GM23338 (cell line): ENCODE measurements around the gene CCDC152. TPM values are rescaled to one million over a fixed set of nuclear protein-coding genes. Genes with fewer than 3 reads are reported as not detected.

Experiments
- ATAC-seq: fragments of 200-7000 bp; cut with Tn5 transposase; 3 replicates; pipeline ENCODE4 v1.9.1; 2020
- DNase-seq: peaks from one replicate; pipeline ENCODE4 v3.0.0-alpha.2; 2015; ENCODE audit warnings: low spot score
- H2AFZ ChIP-seq: fragments of 200-600 bp; sonication (generic); 2 replicates; pipeline ENCODE4 v1.8.0; 2016; ENCODE audit warnings: antibody characterized with exemption, mild to moderate bottlenecking, moderate library complexity
- H3F3A ChIP-seq: fragments of 200-600 bp; sonication (generic); replicated peaks from 2 replicates; pipeline ENCODE4 v1.8.0; 2017; ENCODE audit warnings: antibody characterized with exemption, mixed run types, low read depth
- H3K27ac ChIP-seq: fragments of 200-600 bp; sonication (generic); 2 replicates; pipeline ENCODE4 v1.6.1; 2016; ENCODE audit warnings: low read depth
- H3K27me3 ChIP-seq: fragments of 200-600 bp; sonication (generic); 2 replicates; pipeline ENCODE4 v1.8.0; 2016; ENCODE audit warnings: mild to moderate bottlenecking, mixed run types, moderate library complexity; ENCODE audit not compliant: insufficient read depth
- H3K36me3 ChIP-seq: fragments of 200-600 bp; sonication (generic); 2 replicates; pipeline ENCODE4 v1.8.0; 2016; ENCODE audit warnings: mild to moderate bottlenecking; ENCODE audit not compliant: insufficient read depth
- H3K4me1 ChIP-seq: fragments of 200-600 bp; sonication (generic); 2 replicates; pipeline ENCODE4 v1.8.0; 2016; ENCODE audit warnings: mild to moderate bottlenecking, moderate library complexity; ENCODE audit not compliant: insufficient read depth
- H3K4me2 ChIP-seq: fragments of 200-600 bp; sonication (generic); 2 replicates; pipeline ENCODE4 v1.7.1; 2017; ENCODE audit warnings: mixed run types
- H3K4me3 ChIP-seq: fragments of 200-600 bp; sonication (generic); 2 replicates; pipeline ENCODE4 v1.6.1; 2016; ENCODE audit warnings: mixed run types
- H3K79me2 ChIP-seq: fragments of 200-600 bp; sonication (generic); replicated peaks from 2 replicates; pipeline ENCODE4 v1.8.0; 2017; ENCODE audit warnings: mild to moderate bottlenecking; ENCODE audit not compliant: insufficient read depth
- H3K9me2 ChIP-seq: fragments of 200-600 bp; sonication (generic); 2 replicates; pipeline ENCODE4 v1.8.0; 2017; ENCODE audit not compliant: insufficient read depth
- H4K20me1 ChIP-seq: fragments of 200-600 bp; sonication (generic); replicated peaks from 2 replicates; pipeline ENCODE4 v1.8.0; 2017; ENCODE audit warnings: mild to moderate bottlenecking; ENCODE audit not compliant: insufficient read depth
- H3K27ac Mint-ChIP-seq: 2 replicates; pipeline ENCODE4 v1.8.0; 2020; ENCODE audit warnings: inconsistent platforms, mild to moderate bottlenecking, moderate library complexity, mixed read lengths
- H3K27me3 Mint-ChIP-seq: 3 replicates; pipeline ENCODE4 v1.8.0; 2022; ENCODE audit warnings: low read depth, mild to moderate bottlenecking, moderate library complexity, mixed read lengths, inconsistent platforms; ENCODE audit not compliant: insufficient read depth, poor library complexity
- H3K36me3 Mint-ChIP-seq: 3 replicates; pipeline ENCODE4 v1.8.0; 2021; ENCODE audit warnings: low read depth, mild to moderate bottlenecking, inconsistent platforms, moderate library complexity, mixed read lengths
- H3K4me1 Mint-ChIP-seq: 3 replicates; pipeline ENCODE4 v1.8.0; 2020; ENCODE audit warnings: mild to moderate bottlenecking, inconsistent platforms, mixed read lengths
- H3K4me3 Mint-ChIP-seq: 3 replicates; pipeline ENCODE4 v1.8.0; 2021; ENCODE audit warnings: moderate library complexity, mild to moderate bottlenecking, inconsistent platforms, mixed read lengths
- H3K9me3 Mint-ChIP-seq: 3 replicates; pipeline ENCODE4 v1.8.0; 2020; ENCODE audit warnings: moderate library complexity, mild to moderate bottlenecking, inconsistent platforms, mixed read lengths
- EZH2 ChIP-seq: fragments of 200-600 bp; sonication (generic); IDR thresholded peaks from one replicate; pipeline ENCODE4 v1.8.0; 2017; ENCODE audit warnings: antibody characterized with exemption, mild to moderate bottlenecking, low read depth; ENCODE audit not compliant: unreplicated experiment
- NANOG ChIP-seq: IDR thresholded peaks from 2 replicates; pipeline ENCODE4 v1.6.1; 2016; ENCODE audit warnings: antibody characterized with exemption, borderline replicate concordance
- REST ChIP-seq: IDR thresholded peaks from one replicate; pipeline ENCODE4 v1.6.1; 2018; ENCODE audit warnings: antibody characterized with exemption; ENCODE audit not compliant: unreplicated experiment
- STAT1 ChIP-seq: IDR thresholded peaks from one replicate; pipeline ENCODE4 v1.6.1; 2016; ENCODE audit warnings: antibody characterized with exemption; ENCODE audit not compliant: unreplicated experiment
- ZNF114 ChIP-seq: fragments of 250-450 bp; sonication (Bioruptor Pico); IDR thresholded peaks from 2 replicates; pipeline ENCODE4 v1.5.0; 2020; ENCODE audit warnings: mild to moderate bottlenecking, moderate library complexity
- ZNF331 ChIP-seq: fragments of 250-450 bp; sonication (Bioruptor Pico); IDR thresholded peaks from 2 replicates; pipeline ENCODE4 v1.5.0; 2020; ENCODE audit warnings: low read depth, mild to moderate bottlenecking, moderate library complexity
- polyA plus RNA-seq: library from polyadenylated mRNA; unstranded; fragments of >200 nt; fragmentation: Nextera tagmentation; extraction: Ambion mirVana; gene quantifications from 2 replicates; pipeline ENCODE4 v1.2.1, GENCODE V29; 2016
- total RNA-seq: library from RNA; depleted of rRNA; stranded (reverse); fragments of >200 nt; shearing (Covaris generic); gene quantifications from 2 replicates; pipeline ENCODE4 v1.2.3, GENCODE V29; 2014; rRNA removed

Gene CCDC152
- total and polyA plus RNA-seq, 2 experiments from 2014 or later, result 16.2 to 75.9 TPM

- TF ChIP-seq ZNF331 (no peak), EZH2 (no peak)
Measured at GRCh38 chr5:42848545-42848944, 91.9 kb downstream of the CCDC152 start (continued).

- H3K27ac Mint-ChIP-seq, result no peak overlapping the region
- TF ChIP-seq REST (no peak), STAT1 (no peak), ZNF331 (no peak), NANOG (no peak), ZNF114 (CRISPR knock-in tag) (no peak)
Measured at GRCh38 chr5:42851481-42851880, 94.9 kb downstream of the CCDC152 start.

More at GRCh38 chr5:42851481-42851880, 94.9 kb downstream of the CCDC152 start:
- H3F3A ChIP-seq, result no peaks in the 10 kb centered on the region
- no peak overlapping the region for H3K4me2 ChIP-seq
- H3K4me1 ChIP-seq, result no peaks in the 10 kb centered on the region
- DNase-seq (no peak), ATAC-seq (no peak)
- H4K20me1 ChIP-seq, result no peaks in the 10 kb centered on the region
- H3K4me3 ChIP-seq, result no peak overlapping the region
- no peaks in the 10 kb centered on the region for H3K79me2 ChIP-seq
- no peaks in the 10 kb centered on the region for H3K9me3 Mint-ChIP-seq
- H2AFZ ChIP-seq, result no peak overlapping the region
- no peak overlapping the region for H3K4me3 Mint-ChIP-seq
- no peaks in the 10 kb centered on the region for H3K27me3 Mint-ChIP-seq
- no peak overlapping the region for H3K27ac ChIP-seq
- no peaks in the 10 kb centered on the region for H3K4me1 Mint-ChIP-seq
- H3K36me3 ChIP-seq, result no peaks in the 10 kb centered on the region
- no peaks in the 10 kb centered on the region for H3K27me3 ChIP-seq
- no peaks in the 10 kb centered on the region for H3K9me2 ChIP-seq
- no peaks in the 10 kb centered on the region for H3K36me3 Mint-ChIP-seq

Other genes starting within 250 kb of the CCDC152 start
- gene SELENOP, start 55.1 kb downstream of the CCDC152 start, total RNA-seq, result 11.0 and 12.7 TPM in 2 replicates
- gene SELENOP, start 55.1 kb downstream of the CCDC152 start, polyA plus RNA-seq, result 11.3 and 12.3 TPM in 2 replicates